ENCODE results near the gene PTCD1. TPM values are rescaled to one million over a fixed set of nuclear protein-coding genes. Genes with fewer than 3 reads are reported as not detected.

PTCD1 gene
- total and polyA plus RNA-seq, 9 of the 15 experiments (the other 6 are each of a cell fraction or from before 2014, with no cell fraction given): 0.46 to 17.1 (median 6.2) TPM

DNA sequence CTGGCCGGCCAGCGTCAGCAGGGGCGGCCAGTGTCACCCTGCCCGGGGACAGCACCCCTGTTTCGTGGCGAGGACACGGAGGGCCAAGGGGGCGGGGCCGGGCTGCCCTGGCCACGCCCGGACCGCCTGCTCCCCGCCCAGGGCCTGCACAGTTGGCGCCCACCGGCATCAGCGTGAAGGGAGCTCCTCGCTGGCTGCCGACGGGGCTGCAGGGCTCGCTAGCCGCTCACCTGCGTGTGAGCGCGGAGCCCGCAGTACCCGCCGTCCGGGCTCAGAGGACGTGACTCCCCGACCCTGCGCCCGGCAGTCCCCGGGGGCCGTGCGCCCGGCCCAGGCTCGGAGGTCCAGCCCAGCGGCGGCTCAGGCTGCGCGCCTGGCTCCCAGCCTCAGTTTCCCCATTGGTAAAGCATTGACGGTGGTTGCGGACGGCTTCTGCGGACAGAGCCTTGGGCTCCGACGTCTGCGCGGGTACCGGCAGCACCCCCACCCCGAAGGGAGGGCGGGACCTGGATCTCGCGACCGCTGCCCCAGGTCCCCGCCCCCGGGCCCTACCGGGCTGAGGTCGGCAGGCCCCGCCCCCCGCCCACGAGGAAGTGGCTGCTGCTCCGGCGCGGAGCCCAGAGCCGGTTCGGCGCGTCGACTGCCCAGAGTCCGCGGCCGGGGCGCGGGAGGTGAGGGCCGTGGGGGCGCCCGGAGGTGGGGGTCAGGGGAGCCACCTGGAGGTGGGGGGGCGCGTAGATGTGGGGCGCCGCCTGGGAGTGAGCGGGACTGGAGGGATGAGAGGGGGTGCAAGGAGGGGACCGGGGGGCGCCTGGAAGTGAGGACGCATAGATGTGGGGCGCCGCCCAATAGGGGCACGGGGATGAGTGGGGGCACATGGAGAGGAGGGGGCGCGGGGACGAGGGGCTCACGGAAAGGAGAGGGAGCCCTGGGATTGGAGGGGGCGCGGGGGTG lies 64.2 kb downstream of the PTCD1 start, which contains the start of gene ARPC1B (continued):
- TF ChIP-seq, protein P1, sequence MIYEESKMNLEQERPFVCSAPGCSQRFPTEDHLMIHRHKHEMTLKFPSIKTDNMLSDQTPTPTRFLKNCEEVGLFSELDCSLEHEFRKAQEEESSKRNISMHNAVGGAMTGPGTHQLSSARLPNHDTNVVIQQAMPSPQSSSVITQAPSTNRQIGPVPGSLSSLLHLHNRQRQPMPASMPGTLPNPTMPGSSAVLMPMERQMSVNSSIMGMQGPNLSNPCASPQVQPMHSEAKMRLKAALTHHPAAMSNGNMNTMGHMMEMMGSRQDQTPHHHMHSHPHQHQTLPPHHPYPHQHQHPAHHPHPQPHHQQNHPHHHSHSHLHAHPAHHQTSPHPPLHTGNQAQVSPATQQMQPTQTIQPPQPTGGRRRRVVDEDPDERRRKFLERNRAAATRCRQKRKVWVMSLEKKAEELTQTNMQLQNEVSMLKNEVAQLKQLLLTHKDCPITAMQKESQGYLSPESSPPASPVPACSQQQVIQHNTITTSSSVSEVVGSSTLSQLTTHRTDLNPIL (CRISPR knock-in tag; IDR thresholded peaks at IDR 0.05): no peak
- TF ChIP-seq LCOR (CRISPR knock-in tag; IDR thresholded peaks at IDR 0.05) (no peak), RBBP5 (IDR thresholded peaks at IDR 0.05; ENCODE audit: borderline replicate concordance, insufficient read depth, low read length, poor library complexity, severe bottlenecking) (peak; percentile 64), ZNF3 (CRISPR knock-in tag; IDR thresholded peaks at IDR 0.05) (no peak), ZNF589 (CRISPR knock-in tag; IDR thresholded peaks at IDR 0.05; ENCODE audit: low read depth) (no peak), HOXB6 (CRISPR knock-in tag; IDR thresholded peaks at IDR 0.05; ENCODE audit: borderline replicate concordance) (no peak), HDAC8 (tag; IDR thresholded peaks at IDR 0.05) (no peak), RB1 (IDR thresholded peaks at IDR 0.05; ENCODE audit: low read depth) (peak; percentile 80; the same call in 1 of the 2 replicates), TSC22D4 (tag; IDR thresholded peaks at IDR 0.05) (no peak), NCOA2 (IDR thresholded peaks at IDR 0.05; ENCODE audit: partially characterized antibody in 2 of 2) (no peak), HNRNPLL (IDR thresholded peaks at IDR 0.05; ENCODE audit: low read depth, low read length, poor library complexity, severe bottlenecking) (peak; percentile 87), YY1 (IDR thresholded peaks at IDR 0.05; ENCODE audit: borderline replicate concordance in 1 of 3, control insufficient read depth in 1 of 3, extremely low read depth in 1 of 3, insufficient read depth in 3 of 3, insufficient read length in 1 of 3, insufficient replicate concordance in 2 of 3, low read depth in 1 of 3, low read length in 2 of 3) (peak in 2 of 3 experiments; percentile 19 to 54), RFX5 (IDR thresholded peaks at IDR 0.05; ENCODE audit: low read depth, low read length) (no peak), MBD1 (CRISPR knock-in tag; IDR thresholded peaks at IDR 0.05) (no peak), HDAC6 (IDR thresholded peaks at IDR 0.05; ENCODE audit: low read depth, low read length) (no peak), NRF1 (conservative IDR thresholded peaks at IDR 0.05 in 1 of 2, IDR thresholded peaks at IDR 0.05 in 1 of 2) (peak; percentile 76 to 80), SUPT5H (IDR thresholded peaks at IDR 0.05) (peak; percentile 92), BCOR (IDR thresholded peaks at IDR 0.05) (peak; percentile 73; the same call in 1 of the 2 replicates), KDM4B (IDR thresholded peaks at IDR 0.05; ENCODE audit: borderline replicate concordance in 2 of 2, low read depth in 1 of 2) (peak in 1 of 2 experiments; percentile 52; a peak in 1 of 4 replicates), SMAD1 (IDR thresholded peaks at IDR 0.05; ENCODE audit: low read depth, low read length, partially characterized antibody) (no peak), TAL1 (IDR thresholded peaks at IDR 0.05) (no peak), POLR2A (conservative IDR thresholded peaks at IDR 0.05) (peak; percentile 84)
- TF ChIP-seq, protein P2, sequence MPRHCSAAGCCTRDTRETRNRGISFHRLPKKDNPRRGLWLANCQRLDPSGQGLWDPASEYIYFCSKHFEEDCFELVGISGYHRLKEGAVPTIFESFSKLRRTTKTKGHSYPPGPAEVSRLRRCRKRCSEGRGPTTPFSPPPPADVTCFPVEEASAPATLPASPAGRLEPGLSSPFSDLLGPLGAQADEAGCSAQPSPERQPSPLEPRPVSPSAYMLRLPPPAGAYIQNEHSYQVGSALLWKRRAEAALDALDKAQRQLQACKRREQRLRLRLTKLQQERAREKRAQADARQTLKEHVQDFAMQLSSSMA (CRISPR knock-in tag; IDR thresholded peaks at IDR 0.05): 0 out of 2 replicates have a peak, but pooled peaks have one; percentile 27
